GM12878 (cell line): Measurements from ENCODE around the gene L3HYPDH. TPM values are rescaled to one million over a fixed set of nuclear protein-coding genes. Genes with fewer than 3 reads are reported as not detected.

Experiments used
- ATAC-seq: fragments of 200-7000 bp; cut with Tn5 transposase; 3 replicates; pipeline ENCODE4 v1.9.1; 2020; ENCODE audit warnings: mild to moderate bottlenecking, moderate library complexity
- BruUV-seq: library from RNA; stranded (reverse); fragments of 400-500 nt; replicated peaks from 2 replicates; lab custom pipeline; 2021; lab: Mats Ljungman, UMichigan
- CTCF ChIA-PET: fragments of 300-600 bp; sonication (Branson Sonifier 250); formaldehyde crosslinking; extraction: SDS; loops from one replicate; lab custom pipeline; 2021; ENCODE audit warnings: inconsistent platforms; lab: Yijun Ruan, JAX
- POLR2A ChIA-PET: fragments of 350-600 bp; formaldehyde crosslinking; extraction: SDS; loops from one replicate; lab custom pipeline; 2021; ENCODE audit warnings: inconsistent platforms; lab: Charles Lee
- RAD21 ChIA-PET: fragments of 300-600 bp; sonication (Branson Sonifier 250); formaldehyde crosslinking; loops from one replicate; lab custom pipeline; 2023; ENCODE audit warnings: antibody characterized with exemption; ENCODE audit not compliant: unreplicated experiment; lab: Charles Lee
- SMC1A ChIA-PET: fragments of 300-600 bp; sonication (Branson Sonifier 250); formaldehyde crosslinking; loops from one replicate; lab custom pipeline; 2023; ENCODE audit not compliant: unreplicated experiment, uncharacterized antibody; lab: Charles Lee
- DNase-seq: peaks from one replicate; pipeline ENCODE4 v3.0.0-alpha.2; 2011; ENCODE audit warnings: low read depth, low spot score
- FAIRE-seq: peaks from 3 replicates; lab custom pipeline; 2011; peaks lifted over from hg19 to GRCh38; lab: Jason Lieb, UNC
- H2AFZ ChIP-seq: 2 replicates; pipeline ENCODE4 v1.6.0; 2011; ENCODE audit warnings: low read depth, low read length, control low read depth; ENCODE audit not compliant: control insufficient read depth
- H3K27ac ChIP-seq: 2 replicates; pipeline ENCODE4 v1.5.1; 2011; ENCODE audit warnings: control low read depth; ENCODE audit not compliant: control insufficient read depth, insufficient read depth
- H3K27me3 ChIP-seq, 2 experiments: replicated peaks in 1 of 2; 2 replicates each; pipeline versions ENCODE4 v1.6.0 to v1.6.1; 2011; ENCODE audit warnings: low read length in 1 of 2; ENCODE audit not compliant: control insufficient read depth in 2 of 2, insufficient read depth in 2 of 2
- H3K36me3 ChIP-seq, 2 experiments: 2 replicates each; pipeline ENCODE4 v1.5.1; 2011; ENCODE audit warnings: low read length in 1 of 2; ENCODE audit not compliant: control insufficient read depth in 2 of 2, insufficient read depth in 2 of 2
- H3K4me1 ChIP-seq: 2 replicates; pipeline ENCODE4 v1.6.1; 2011; ENCODE audit warnings: mild to moderate bottlenecking, low read length, moderate library complexity, mixed read lengths; ENCODE audit not compliant: control insufficient read depth, insufficient read depth
- H3K4me2 ChIP-seq: 2 replicates; pipeline ENCODE4 v1.6.0; 2011; ENCODE audit warnings: control low read depth; ENCODE audit not compliant: control insufficient read depth, insufficient read depth
- H3K4me3 ChIP-seq: fragments of 200-600 bp; sonication (generic); 2 replicates; pipeline ENCODE4 v1.5.1; 2016
- H3K79me2 ChIP-seq: 2 replicates; pipeline ENCODE4 v1.6.0; 2011; ENCODE audit warnings: low read length; ENCODE audit not compliant: control insufficient read depth, insufficient read depth
- H3K9ac ChIP-seq: 2 replicates; pipeline ENCODE4 v1.8.0; 2011; ENCODE audit warnings: low read length, control low read depth, mixed read lengths; ENCODE audit not compliant: control insufficient read depth, insufficient read depth
- H3K9me3 ChIP-seq: replicated peaks from 3 replicates; pipeline ENCODE4 v1.5.1; 2011; ENCODE audit warnings: mild to moderate bottlenecking, low read length; ENCODE audit not compliant: control insufficient read depth, insufficient read depth
- H4K20me1 ChIP-seq: 2 replicates; pipeline ENCODE4 v1.6.0; 2011; ENCODE audit not compliant: control insufficient read depth, insufficient read depth
- EZH2 ChIP-seq: IDR thresholded peaks from 2 replicates; pipeline ENCODE4 v1.6.1; 2012; ENCODE audit warnings: low read depth, mild to moderate bottlenecking, control low read depth, inconsistent platforms, low read length, borderline replicate concordance; ENCODE audit not compliant: control insufficient read depth
- HDAC6 ChIP-seq: fragments of 200-600 bp; sonication (generic); IDR thresholded peaks from one replicate; pipeline ENCODE4 v1.8.0; 2017; ENCODE audit warnings: antibody characterized with exemption; ENCODE audit not compliant: unreplicated experiment
- IRF5 ChIP-seq: fragments of 450-650 bp; IDR thresholded peaks from 2 replicates; pipeline ENCODE4 v1.6.1; 2017; ENCODE audit warnings: borderline replicate concordance
- MXI1 ChIP-seq: fragments of 150-350 bp; IDR thresholded peaks from 2 replicates; pipeline ENCODE4 v1.6.1; 2011; ENCODE audit warnings: low read depth, mild to moderate bottlenecking, inconsistent platforms, low read length, improper control_type of control experiment
- MYC ChIP-seq: IDR thresholded peaks from 2 replicates; pipeline ENCODE4 v1.6.1; 2011; ENCODE audit warnings: mild to moderate bottlenecking, low read length, moderate library complexity, inconsistent platforms; ENCODE audit not compliant: insufficient read depth, insufficient replicate concordance, insufficient read length, severe bottlenecking
- NFXL1 ChIP-seq: fragments of 450-650 bp; IDR thresholded peaks from 2 replicates; pipeline ENCODE4 v1.6.1; 2017; ENCODE audit warnings: antibody characterized with exemption, mild to moderate bottlenecking, borderline replicate concordance
- YBX1 ChIP-seq: fragments of 450-650 bp; IDR thresholded peaks from 2 replicates; pipeline ENCODE4 v1.6.1; 2016; ENCODE audit warnings: antibody characterized with exemption
- ZNF207 ChIP-seq: fragments of 450-650 bp; IDR thresholded peaks from 2 replicates; pipeline ENCODE4 v1.6.1; 2014; ENCODE audit warnings: antibody characterized with exemption, mild to moderate bottlenecking, borderline replicate concordance
- ZNF384 ChIP-seq: IDR thresholded peaks from 2 replicates; pipeline ENCODE4 v1.6.1; 2012; ENCODE audit warnings: low read depth, mild to moderate bottlenecking, low read length, improper control_type of control experiment, borderline replicate concordance
- WGBS: methylation state at CpG from one replicate; pipeline ENCODE4 v1.1.6; 2016; ENCODE audit warnings: low lambda C conversion rate; ENCODE audit not compliant: insufficient replicate concordance, insufficient coverage; ENCODE audit errors: missing lambda C conversion rate; 5-methylcytosine and 5-hydroxymethylcytosine counted together
- in situ Hi-C: fragments of 300-500 bp; cut with MboI; formaldehyde crosslinking; loops from 9 replicates; pipeline ENCODE4 v1.14.3; 2018; ENCODE audit warnings: mixed read lengths
- intact Hi-C: fragments of 100-400 bp; cut with micrococcal nuclease; formaldehyde crosslinking; loops from one replicate; pipeline ENCODE4 v1.14.2; 2022; ENCODE audit not compliant: unreplicated experiment
- polyA plus RNA-seq, 11 experiments: library from polyadenylated mRNA; depleted of rRNA in 4 of 11; unstranded in 6 of 11; stranded (reverse) in 5 of 11; fragments of >200 nt; fragmentation: Nextera tagmentation in 4 of 11; fragmentation: Illumina TruSeq in 1 of 11; extraction: Ambion mirVana in 4 of 11; extraction: Trizol in 1 of 11; gene quantifications; 1 replicate in 1 of 11; 2 replicates in 10 of 11; pipeline versions ENCODE4 v1.2.1 to v1.2.3, GENCODE V29; 2011 to 2016; ENCODE audit warnings: inconsistent platforms in 2 of 11, missing spikeins in 2 of 11, low read depth in 1 of 11
- total RNA-seq, 4 experiments: library from RNA; depleted of rRNA in 3 of 4; stranded (reverse); fragments of >200 nt in 3 of 4; fragmentation: Illumina TruSeq in 1 of 4; extraction: Trizol in 1 of 4; gene quantifications; 2 replicates each; pipeline versions ENCODE4 v1.2.1 to v1.2.3, GENCODE V29; 2013 to 2021

L3HYPDH gene
- total and polyA plus RNA-seq, 10 of the 15 experiments (the other 5 are each of a cell fraction or from before 2014, with no cell fraction given): 11.5 to 27.8 (median 15.8) TPM

GRCh38 chr14:59458486-59458885 is 25.7 kb downstream of the L3HYPDH start:
- POLR2A ChIA-PET: no interaction called here
- SMC1A ChIA-PET: interaction anchor here (1.1 to 1.4 kb wide), 2 partner anchors 14 to 20 kb away, joined by 3 to 4 read pairs; no protein-coding TSS in a partner anchor
- no peak for FAIRE-seq
- WGBS: 59% methylated on average over 2 of the region's 2 CpGs
- no peaks in the 10 kb centered on the region for H3K79me2 ChIP-seq
- no peak for ATAC-seq
- no peak overlapping the region for H3K27ac ChIP-seq
- TF ChIP-seq HDAC6: no peak
- RAD21 ChIA-PET: no interaction called here
- CTCF ChIA-PET: interaction anchor here (1.1 to 1.7 kb wide), 5 partner anchors 15 to 334 kb away, joined by 3 to 5 read pairs (median 3); partner anchors contain the start of gene CCDC175
- no peak overlapping the region for H2AFZ ChIP-seq
- no peaks in the 10 kb centered on the region; a peak in 1 of 4 replicates for H3K36me3 ChIP-seq
- H3K4me3 ChIP-seq: no peak overlapping the region
- no TSS peak for BruUV-seq
- H3K9me3 ChIP-seq: no peaks in the 10 kb centered on the region
- H4K20me1 ChIP-seq: no peaks in the 10 kb centered on the region
- no peaks in the 10 kb centered on the region for H3K27me3 ChIP-seq
- DNase-seq: no peak
- in situ Hi-C loops (no loop called here), intact Hi-C loops (no loop called here)
- H3K4me2 ChIP-seq: no peak overlapping the region
- H3K4me1 ChIP-seq: peaks cover under 1% of the 10 kb centered on the region
- no peak overlapping the region for H3K9ac ChIP-seq

- Histone ChIP-seq H4K20me1 (no peaks in the 10 kb centered on the region), H3K9ac (no peak overlapping the region), H3K36me3 (no peaks in the 10 kb centered on the region; a peak in 1 of 4 replicates), H3K9me3 (no peaks in the 10 kb centered on the region), H3K4me2 (no peak overlapping the region), H3K4me3 (no peak overlapping the region), H3K79me2 (no peaks in the 10 kb centered on the region), H3K27ac (no peak overlapping the region), H3K27me3 (no peaks in the 10 kb centered on the region), H2AFZ (no peak overlapping the region), H3K4me1 (no peaks in the 10 kb centered on the region)
- no peak for TF ChIP-seq ZNF384
- no peak for TF ChIP-seq ZNF207
- no peak for TF ChIP-seq MYC
- no peak for TF ChIP-seq EZH2
- TF ChIP-seq IRF5: no peak
- no peak for TF ChIP-seq YBX1
- TF ChIP-seq NFXL1: no peak
- TF ChIP-seq MXI1: no peak
- ATAC-seq (no peak), DNase-seq (no peak), FAIRE-seq (no peak)
- ChIA-PET SMC1A (interaction anchor here (0.6 to 0.7 kb wide), 2 partner anchors 8 to 10 kb away, joined by 3 read pairs; no protein-coding TSS in a partner anchor), POLR2A (no interaction called here), RAD21 (interaction anchor here (0.7 to 1.0 kb wide), 2 partner anchors 11 to 330 kb away, joined by 3 read pairs; no protein-coding TSS in a partner anchor), CTCF (interaction anchor here (0.9 to 1.4 kb wide), 3 partner anchors 11 to 354 kb away, joined by 3 read pairs; no protein-coding TSS in a partner anchor)
- 95% methylated on average over 1 of the region's 1 CpG for WGBS
- intact Hi-C loops: no loop called here
- BruUV-seq: no TSS peak
- in situ Hi-C loops: no loop called here
Measured at GRCh38 chr14:59455411-59455810, 28.8 kb downstream of the L3HYPDH start.
